Thyroid gland (tissue), 4 donors: ENCODE measurements around the gene IQGAP2.

ENCODE experiments used
- POLR2A ChIP-seq, 2 donors: fragments of 450-650 bp; IDR thresholded peaks; one replicate each; pipeline ENCODE4 v1.6.1; 2017; ENCODE audit warnings: antibody characterized with exemption in 2 of 2, mild to moderate bottlenecking in 2 of 2, moderate library complexity in 1 of 2
- TF ChIP-seq, protein P1 (sequence below), 6 experiments: fragments of 200-600 bp in 3 of 6; fragments of 450-650 bp in 3 of 6; sonication (generic) in 3 of 6; IDR thresholded peaks; one replicate each; pipeline ENCODE4 v1.5.1; 2016 to 2019; ENCODE audit warnings: antibody characterized with exemption in 6 of 6, mild to moderate bottlenecking in 2 of 6, inconsistent platforms in 1 of 6, moderate library complexity in 1 of 6

DNA sequence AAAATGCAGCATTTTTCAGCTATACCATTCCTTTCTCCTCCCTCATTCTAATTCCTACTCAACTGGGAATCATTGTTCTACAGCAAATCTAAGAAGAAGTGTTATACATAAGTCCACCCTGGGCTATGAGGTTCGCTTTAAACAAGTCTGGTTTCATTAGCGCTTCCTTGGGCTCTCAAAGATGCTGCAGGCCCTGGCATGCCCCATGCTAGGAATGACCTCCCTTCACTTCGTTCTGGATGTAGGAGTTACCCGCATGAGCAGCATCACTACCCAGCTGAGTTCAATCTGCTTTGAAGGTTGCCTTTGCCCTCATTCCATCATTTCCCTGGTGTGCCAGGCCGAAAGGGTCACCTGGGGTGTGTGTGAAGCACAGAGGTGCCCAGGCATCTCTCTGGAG, 348.2 kb downstream of the IQGAP2 start:
- TF ChIP-seq, protein P1, sequence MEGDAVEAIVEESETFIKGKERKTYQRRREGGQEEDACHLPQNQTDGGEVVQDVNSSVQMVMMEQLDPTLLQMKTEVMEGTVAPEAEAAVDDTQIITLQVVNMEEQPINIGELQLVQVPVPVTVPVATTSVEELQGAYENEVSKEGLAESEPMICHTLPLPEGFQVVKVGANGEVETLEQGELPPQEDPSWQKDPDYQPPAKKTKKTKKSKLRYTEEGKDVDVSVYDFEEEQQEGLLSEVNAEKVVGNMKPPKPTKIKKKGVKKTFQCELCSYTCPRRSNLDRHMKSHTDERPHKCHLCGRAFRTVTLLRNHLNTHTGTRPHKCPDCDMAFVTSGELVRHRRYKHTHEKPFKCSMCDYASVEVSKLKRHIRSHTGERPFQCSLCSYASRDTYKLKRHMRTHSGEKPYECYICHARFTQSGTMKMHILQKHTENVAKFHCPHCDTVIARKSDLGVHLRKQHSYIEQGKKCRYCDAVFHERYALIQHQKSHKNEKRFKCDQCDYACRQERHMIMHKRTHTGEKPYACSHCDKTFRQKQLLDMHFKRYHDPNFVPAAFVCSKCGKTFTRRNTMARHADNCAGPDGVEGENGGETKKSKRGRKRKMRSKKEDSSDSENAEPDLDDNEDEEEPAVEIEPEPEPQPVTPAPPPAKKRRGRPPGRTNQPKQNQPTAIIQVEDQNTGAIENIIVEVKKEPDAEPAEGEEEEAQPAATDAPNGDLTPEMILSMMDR (IDR thresholded peaks at IDR 0.05): no peak
- no peak for TF ChIP-seq POLR2A (IDR thresholded peaks at IDR 0.05)
